ENCODE measurements around the gene MORF4L1. TPM values are rescaled to one million over a fixed set of nuclear protein-coding genes. Genes with fewer than 3 reads are reported as not detected.
A peak's percentile ranks its signal among the peaks of the same experiment; 100 is the strongest.
"Not testable (repeated sequence)": the region's sequence is repeated elsewhere in the genome, so short reads cannot be mapped to it uniquely, and the experiment has no call there.

The MORF4L1 gene
- total RNA-seq, 1 donor from 2014 or later = 330 TPM

GRCh38 chr15:78855746-78856145 lies 16.9 kb upstream of the MORF4L1 start:
- DNase-seq (ENCODE audit: low spot score) = no peak

GRCh38 chr15:78859971-78860719 lies 12.5 kb upstream of the MORF4L1 start:
- peak; percentile 88 for DNase-seq (ENCODE audit: low spot score)

GRCh38 chr15:78865585-78865984 lies 7.1 kb upstream of the MORF4L1 start:
- not testable (repeated sequence) for DNase-seq (ENCODE audit: low spot score)

- not testable (repeated sequence) for DNase-seq (ENCODE audit: low spot score)
These were observed 6.7 kb upstream of the MORF4L1 start for GRCh38 chr15:78866031-78866430.

- DNase-seq (ENCODE audit: low spot score) = no peak
These were observed 5.9 kb upstream of the MORF4L1 start for GRCh38 chr15:78866803-78867202.

GRCh38 chr15:78868366-78868765 lies 4.3 kb upstream of the MORF4L1 start:
- DNase-seq (ENCODE audit: low spot score) = no peak

- DNase-seq (ENCODE audit: low spot score) = not testable (repeated sequence)
These were observed 1.1 kb upstream of the MORF4L1 start for GRCh38 chr15:78871483-78872127.

- no peak for DNase-seq (ENCODE audit: low spot score)
These were observed 492 bp downstream of the MORF4L1 start for GRCh38 chr15:78872972-78873792.

GRCh38 chr15:78873793-78874765 lies 1.4 kb downstream of the MORF4L1 start:
- DNase-seq (ENCODE audit: low spot score) = no peak

- no peak for DNase-seq (ENCODE audit: low spot score)
These were observed 2.6 kb downstream of the MORF4L1 start for GRCh38 chr15:78875107-78875914.

GRCh38 chr15:78876954-78877353 lies 4.3 kb downstream of the MORF4L1 start:
- DNase-seq (ENCODE audit: low spot score) = not testable (repeated sequence)

- DNase-seq (ENCODE audit: low spot score) = no peak
These were observed 5.7 kb downstream of the MORF4L1 start for GRCh38 chr15:78878356-78878755.

GRCh38 chr15:78879517-78880241 lies 7.0 kb downstream of the MORF4L1 start:
- no peak for DNase-seq (ENCODE audit: low spot score)

- no peak for DNase-seq (ENCODE audit: low spot score)
These were observed 7.5 kb downstream of the MORF4L1 start for GRCh38 chr15:78880242-78880533.

GRCh38 chr15:78880813-78881212 lies 8.1 kb downstream of the MORF4L1 start:
- DNase-seq (ENCODE audit: low spot score) = no peak

- no peak for DNase-seq (ENCODE audit: low spot score)
These were observed 9.0 kb downstream of the MORF4L1 start for GRCh38 chr15:78881681-78882080.

GRCh38 chr15:78889000-78889399 lies 16.3 kb downstream of the MORF4L1 start:
- DNase-seq (ENCODE audit: low spot score) = no peak

- DNase-seq (ENCODE audit: low spot score) = no peak
These were observed 20.8 kb downstream of the MORF4L1 start for GRCh38 chr15:78893538-78893937.

- DNase-seq (ENCODE audit: low spot score) = no peak
These were observed 22.8 kb downstream of the MORF4L1 start for GRCh38 chr15:78895471-78895870.
